GM15510 (cell line): ENCODE measurements around the gene CHRNA4.

Experiments
- POLR2A ChIP-seq: IDR thresholded peaks from 3 replicates; pipeline ENCODE4 v1.6.1; 2011; ENCODE audit warnings: borderline replicate concordance; ENCODE audit not compliant: insufficient read length; ENCODE audit errors: extremely low read depth

Gene CHRNA4

DNA sequence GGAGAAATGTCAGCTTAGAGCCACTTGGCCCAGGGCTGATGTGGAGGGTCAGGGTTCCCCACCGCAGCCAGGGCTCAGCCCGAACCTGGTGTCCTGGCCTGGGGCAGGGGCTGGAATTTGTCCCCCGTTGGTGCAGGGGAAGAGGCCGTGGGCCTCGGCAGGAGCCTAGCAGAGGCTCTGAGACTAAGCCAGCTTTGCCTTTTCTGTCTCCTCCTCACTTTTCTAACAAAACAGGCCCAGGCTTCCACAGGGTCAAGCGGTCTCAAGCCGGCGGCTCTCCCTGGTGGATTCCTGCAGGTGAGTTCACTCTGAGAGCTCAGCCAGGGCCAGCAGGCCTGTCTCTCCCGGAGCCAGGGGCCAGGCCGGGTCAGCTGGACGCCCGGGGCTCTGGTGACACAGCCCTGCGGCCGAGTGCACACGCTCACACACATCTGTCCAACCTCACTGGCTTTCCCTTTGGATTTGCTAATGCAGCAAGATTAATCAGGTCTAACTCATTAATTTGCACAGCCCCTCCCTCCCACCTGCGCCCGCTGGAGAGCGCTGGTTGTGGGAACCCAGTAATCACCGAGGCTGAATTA is 2.9 kb upstream of the CHRNA4 start:
- no peak for TF ChIP-seq POLR2A

DNA sequence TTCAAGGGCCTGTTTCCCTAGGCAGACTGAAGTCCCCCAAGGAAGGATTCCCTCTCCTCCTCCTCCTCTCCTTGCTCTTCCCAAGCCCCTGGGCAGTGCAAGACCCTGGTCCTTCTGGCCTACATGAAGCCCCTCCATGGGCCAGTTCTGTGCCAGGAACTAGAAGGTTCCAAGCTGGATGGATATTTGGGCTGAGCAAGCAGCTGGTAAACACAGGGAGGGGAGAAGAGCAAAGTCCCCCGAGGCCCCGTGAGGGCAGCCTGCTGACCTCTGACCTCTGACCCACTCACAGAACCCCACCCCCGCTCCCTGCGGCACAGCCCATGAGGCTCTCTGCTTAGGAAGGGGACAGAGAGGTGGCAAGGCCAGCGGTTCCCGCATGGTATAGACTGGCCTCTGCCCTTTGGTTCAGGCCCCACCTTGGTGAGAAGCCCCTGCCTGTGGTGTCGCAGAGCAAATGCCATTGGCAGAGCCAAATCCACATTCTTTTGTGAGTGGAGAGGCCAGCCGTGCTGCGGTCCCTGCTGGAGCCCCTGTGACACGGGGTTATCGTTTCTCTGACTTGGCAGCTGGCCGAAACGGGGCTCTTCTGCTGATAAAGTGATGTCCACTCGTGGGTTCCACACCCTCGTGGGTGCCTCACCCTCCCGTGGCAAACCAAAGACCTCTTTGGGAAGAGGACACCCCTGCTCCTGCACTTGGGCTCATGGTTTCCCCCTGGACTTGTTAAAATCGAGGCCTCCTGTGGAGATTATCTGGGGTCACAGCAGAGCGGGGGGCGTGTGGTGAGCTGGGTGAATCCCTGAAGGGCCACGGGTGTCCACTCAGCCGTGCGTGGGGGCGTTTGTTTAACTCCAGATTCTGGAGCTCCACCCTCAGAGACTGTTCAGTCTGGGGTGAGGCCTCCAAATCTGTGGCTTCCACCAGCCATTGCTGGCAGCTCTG is 2.1 kb upstream of the CHRNA4 start:
- no peak for TF ChIP-seq POLR2A

- TF ChIP-seq POLR2A, result no peak
Observed at GRCh38 chr20:63362436-63363009, 1.4 kb upstream of the CHRNA4 start.

- TF ChIP-seq POLR2A, result no peak
Observed at GRCh38 chr20:63361519-63362435, 628 bp upstream of the CHRNA4 start.

GRCh38 chr20:63359937-63360849 is 956 bp downstream of the CHRNA4 start:
- no peak for TF ChIP-seq POLR2A

DNA sequence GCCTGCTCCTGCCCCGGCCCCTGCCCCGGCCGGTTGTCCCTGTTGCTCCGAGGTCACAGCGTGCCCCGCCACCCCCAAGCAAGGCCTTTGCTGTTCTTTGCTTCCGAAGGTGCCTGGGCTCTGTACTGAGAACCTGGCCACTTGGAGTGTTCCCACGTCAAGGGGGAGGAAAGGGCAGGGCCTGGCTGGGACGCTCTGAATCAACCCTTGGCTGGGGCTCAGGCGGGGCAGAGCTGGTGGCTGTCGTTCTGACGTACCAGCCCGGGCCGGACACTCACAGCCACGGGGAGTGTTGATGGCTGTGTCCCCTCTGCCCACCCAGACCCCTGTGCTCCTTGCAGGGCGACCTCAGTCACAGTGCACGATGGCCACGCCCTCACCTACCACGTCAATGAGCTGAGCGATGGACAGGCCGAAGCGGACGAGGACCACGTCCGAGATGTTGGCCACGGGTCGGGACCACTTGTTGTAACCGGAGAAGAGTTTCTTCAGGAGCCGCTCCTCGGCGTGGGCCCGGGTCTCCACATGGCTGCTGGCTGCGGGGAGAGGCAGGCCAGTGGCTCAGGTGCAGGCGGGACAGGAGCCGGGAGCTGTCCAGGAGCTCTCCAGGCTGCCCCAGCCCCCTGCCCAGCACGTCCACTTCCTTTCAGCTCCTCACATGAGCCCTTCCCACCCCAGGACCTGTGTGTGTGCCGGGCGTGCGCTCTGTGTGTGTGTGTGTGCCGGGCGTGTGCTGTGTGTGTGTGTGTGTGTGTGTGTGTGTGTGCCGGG is 1.8 kb downstream of the CHRNA4 start:
- TF ChIP-seq POLR2A, result no peak

GRCh38 chr20:63357921-63358905 is 2.9 kb downstream of the CHRNA4 start:
- no peak for TF ChIP-seq POLR2A

GRCh38 chr20:63356931-63357879 is 3.9 kb downstream of the CHRNA4 start:
- no peak for TF ChIP-seq POLR2A

DNA sequence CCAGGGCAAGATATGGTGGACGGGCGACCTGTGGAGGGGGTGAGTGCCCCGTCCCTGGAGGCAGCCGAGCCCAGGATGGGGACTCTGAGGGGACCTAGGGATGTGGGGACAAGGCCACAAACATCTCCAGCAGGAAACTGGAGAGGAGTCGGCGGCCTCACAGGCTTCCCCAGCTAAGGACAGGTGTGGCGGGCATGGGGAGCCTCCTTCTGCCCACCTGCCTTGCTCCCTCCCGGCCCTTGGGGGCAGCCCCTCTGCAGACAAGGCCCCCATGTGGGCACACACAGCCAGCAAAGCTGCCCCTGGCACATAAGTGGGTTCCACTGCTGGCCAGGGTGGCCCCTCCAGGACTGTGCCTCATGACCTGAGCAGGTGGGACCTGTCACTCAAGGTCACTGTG is 4.6 kb downstream of the CHRNA4 start:
- TF ChIP-seq POLR2A, result no peak

DNA sequence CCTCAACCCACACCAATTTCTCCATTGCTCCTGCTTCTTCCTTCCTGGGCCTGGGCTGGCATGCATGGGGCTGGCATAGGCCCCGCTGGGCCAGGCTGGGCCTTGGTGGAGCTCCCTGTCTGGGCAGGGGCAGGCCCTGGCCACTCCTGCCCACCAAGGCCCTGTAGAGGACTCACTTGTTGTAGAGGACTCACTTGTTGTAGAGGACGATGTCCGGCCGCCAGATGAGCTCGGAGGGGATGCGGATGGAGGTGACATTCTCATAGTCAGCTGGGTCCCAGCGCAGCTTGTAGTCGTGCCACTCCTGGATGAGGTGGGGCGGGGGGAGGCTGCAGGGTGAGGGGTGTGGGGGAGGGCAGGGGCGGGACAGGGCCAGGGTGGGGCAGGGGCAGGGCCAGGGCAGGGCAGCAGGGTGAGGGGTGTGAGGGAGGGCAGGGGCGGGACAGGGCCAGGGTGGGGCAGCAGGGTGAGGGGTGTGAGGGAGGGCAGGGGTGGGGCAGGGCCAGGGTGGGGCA is 5.3 kb downstream of the CHRNA4 start:
- TF ChIP-seq POLR2A, result no peak
